HCT116 (cell line): ENCODE measurements around the gene ROCK2. TPM values are rescaled to one million over a fixed set of nuclear protein-coding genes. Genes with fewer than 3 reads are reported as not detected.

Experiments
- ATAC-seq: fragments of 200-7000 bp; cut with Tn5 transposase; 2 replicates; pipeline ENCODE4 v1.9.1; 2020; ENCODE audit warnings: mild to moderate bottlenecking, moderate library complexity
- BruUV-seq: library from RNA; stranded (reverse); fragments of 400-500 nt; replicated peaks from 2 replicates; lab custom pipeline; 2021; lab: Mats Ljungman, UMichigan
- CTCF ChIA-PET: fragments of 300-600 bp; sonication (Branson Sonifier 250); formaldehyde crosslinking; loops from one replicate; lab custom pipeline; 2021; ENCODE audit warnings: antibody characterized with exemption; lab: Charles Lee
- POLR2A ChIA-PET: fragments of 300-600, 350-600 bp; sonication (Branson Sonifier 250); formaldehyde crosslinking; loops from one replicate; lab custom pipeline; 2021; ENCODE audit warnings: antibody characterized with exemption; lab: Charles Lee
- RAD21 ChIA-PET, 2 experiments: fragments of 300-600 bp; sonication (Branson Sonifier 250); formaldehyde crosslinking; loops; one replicate each; lab custom pipeline; 2023; ENCODE audit warnings: low total read pairs in 2 of 2; ENCODE audit not compliant: uncharacterized antibody in 2 of 2, unreplicated experiment in 2 of 2, low non-redundant PET in 1 of 2; lab: Charles Lee
- DNase-seq: peaks from one replicate; pipeline ENCODE4 v3.0.0-alpha.2; 2010; ENCODE audit warnings: low read depth, low spot score
- H2AFZ ChIP-seq: fragments of 200-600 bp; shearing (Covaris generic), sonication (generic); 2 replicates; pipeline ENCODE4 v1.6.1; 2017; ENCODE audit warnings: low read depth, mixed run types, mixed read lengths, antibody characterized with exemption, low read length; ENCODE audit not compliant: poor library complexity, severe bottlenecking
- H3K27ac ChIP-seq: 2 replicates; pipeline ENCODE4 v1.5.1; 2012; ENCODE audit warnings: low read depth, low read length
- H3K27me3 ChIP-seq: fragments of 200-600 bp; sonication (generic); 2 replicates; pipeline ENCODE4 v1.6.1; 2016; ENCODE audit warnings: mixed run types, low read length, mixed read lengths; ENCODE audit not compliant: insufficient read depth
- H3K36me3 ChIP-seq, 2 experiments: fragments of 200-500 bp in 1 of 2; fragments of 200-600 bp in 1 of 2; sonication (Bioruptor generic) in 1 of 2; sonication (generic) in 1 of 2; 2 replicates each; pipeline versions ENCODE4 v1.5.1 to v1.6.1; 2014 to 2016; ENCODE audit warnings: low read length in 2 of 2, inconsistent platforms in 1 of 2, mixed read lengths in 1 of 2, mixed run types in 1 of 2; ENCODE audit not compliant: insufficient read depth in 2 of 2, control insufficient read depth in 1 of 2
- H3K4me1 ChIP-seq, 2 experiments: fragments of 200-600 bp in 1 of 2; sonication (generic) in 1 of 2; 2 replicates each; pipeline versions ENCODE4 v1.5.1 to v1.6.1; 2012 to 2017; ENCODE audit warnings: low read length in 2 of 2, inconsistent platforms in 1 of 2, mild to moderate bottlenecking in 1 of 2, mixed read lengths in 1 of 2, mixed run types in 1 of 2, moderate library complexity in 1 of 2; ENCODE audit not compliant: insufficient read depth in 2 of 2, control insufficient read depth in 1 of 2
- H3K4me2 ChIP-seq: fragments of 200-600 bp; sonication (generic); 2 replicates; pipeline ENCODE4 v1.6.1; 2017; ENCODE audit warnings: mixed run types, low read length, mixed read lengths
- H3K4me3 ChIP-seq, 2 experiments: fragments of 200-600 bp in 1 of 2; sonication (generic) in 1 of 2; replicated peaks in 1 of 2; 2 replicates each; pipeline ENCODE4 v1.5.1; 2011 to 2016; ENCODE audit warnings: low read length in 2 of 2, control low read depth in 1 of 2, low read depth in 1 of 2, mild to moderate bottlenecking in 1 of 2, mixed read lengths in 1 of 2, mixed run types in 1 of 2
- H3K79me2 ChIP-seq: fragments of 200-600 bp; sonication (generic); 2 replicates; pipeline ENCODE4 v1.6.1; 2017; ENCODE audit warnings: mild to moderate bottlenecking, mixed run types, low read length, moderate library complexity, mixed read lengths; ENCODE audit not compliant: insufficient read depth
- H3K9ac ChIP-seq: fragments of 200-600 bp; sonication (generic); 2 replicates; pipeline ENCODE4 v1.6.1; 2016; ENCODE audit warnings: low read length, mixed read lengths
- H3K9me2 ChIP-seq: fragments of 200-600 bp; sonication (generic), shearing (Covaris generic); 2 replicates; pipeline ENCODE4 v1.6.1; 2017; ENCODE audit warnings: mixed run types, mild to moderate bottlenecking, moderate library complexity; ENCODE audit not compliant: insufficient read depth
- H3K9me3 ChIP-seq, 2 experiments: fragments of 200-500 bp in 1 of 2; fragments of 200-600 bp in 1 of 2; sonication (Bioruptor generic) in 1 of 2; sonication (generic) in 1 of 2; 2 replicates each; pipeline ENCODE4 v1.6.1; 2014 to 2017; ENCODE audit warnings: low read length in 2 of 2, mixed read lengths in 2 of 2, inconsistent platforms in 1 of 2, low read depth in 1 of 2, mild to moderate bottlenecking in 1 of 2, mixed run types in 1 of 2, moderate library complexity in 1 of 2; ENCODE audit not compliant: control insufficient read depth in 1 of 2, insufficient read depth in 1 of 2
- H4K20me1 ChIP-seq: fragments of 200-600 bp; sonication (generic), shearing (Covaris generic); 2 replicates; pipeline ENCODE4 v1.6.1; 2017; ENCODE audit warnings: mixed run types, mild to moderate bottlenecking, moderate library complexity; ENCODE audit not compliant: insufficient read depth
- CEBPB ChIP-seq: IDR thresholded peaks from 2 replicates; pipeline ENCODE4 v1.6.1; 2012; ENCODE audit warnings: low read depth
- ELF1 ChIP-seq: IDR thresholded peaks from 2 replicates; pipeline ENCODE4 v1.6.1; 2012; ENCODE audit warnings: low read depth, borderline replicate concordance
- EZH2phosphoT487 ChIP-seq: fragments of 200-600 bp; IDR thresholded peaks from 2 replicates; pipeline ENCODE4 v1.6.1; 2018; ENCODE audit warnings: antibody characterized with exemption, borderline replicate concordance
- POLR2AphosphoS5 ChIP-seq: IDR thresholded peaks from 2 replicates; pipeline ENCODE4 v1.6.1; 2011; ENCODE audit warnings: mild to moderate bottlenecking, low read depth, low read length, moderate library complexity
- RAD21 ChIP-seq: IDR thresholded peaks from 2 replicates; pipeline ENCODE4 v1.6.1; 2012; ENCODE audit warnings: low read depth, mild to moderate bottlenecking
- YY1 ChIP-seq: IDR thresholded peaks from 2 replicates; pipeline ENCODE4 v1.6.1; 2011; ENCODE audit warnings: low read length, low read depth, moderate library complexity, mild to moderate bottlenecking; ENCODE audit not compliant: insufficient replicate concordance; ENCODE audit errors: extremely low read depth
- intact Hi-C: fragments of 100-400 bp; cut with micrococcal nuclease; formaldehyde crosslinking; loops from 2 replicates; pipeline ENCODE4 v1.10.0; 2022
- total RNA-seq: library from RNA; stranded (reverse); gene quantifications from one replicate; pipeline ENCODE4 v1.2.1, GENCODE V29; 2021; ENCODE audit not compliant: unreplicated experiment
- TF ChIP-seq, protein P1 (sequence below): IDR thresholded peaks from 2 replicates; pipeline ENCODE4 v1.6.1; 2011; ENCODE audit warnings: mild to moderate bottlenecking, low read length, moderate library complexity; ENCODE audit not compliant: insufficient replicate concordance; ENCODE audit errors: extremely low read depth
- TF ChIP-seq, protein P2 (sequence below): IDR thresholded peaks from 2 replicates; pipeline ENCODE4 v1.6.1; 2012; ENCODE audit warnings: low read depth

ROCK2 gene
- total RNA-seq, 1 experiment from 2014 or later, result 48.0 TPM

DNA sequence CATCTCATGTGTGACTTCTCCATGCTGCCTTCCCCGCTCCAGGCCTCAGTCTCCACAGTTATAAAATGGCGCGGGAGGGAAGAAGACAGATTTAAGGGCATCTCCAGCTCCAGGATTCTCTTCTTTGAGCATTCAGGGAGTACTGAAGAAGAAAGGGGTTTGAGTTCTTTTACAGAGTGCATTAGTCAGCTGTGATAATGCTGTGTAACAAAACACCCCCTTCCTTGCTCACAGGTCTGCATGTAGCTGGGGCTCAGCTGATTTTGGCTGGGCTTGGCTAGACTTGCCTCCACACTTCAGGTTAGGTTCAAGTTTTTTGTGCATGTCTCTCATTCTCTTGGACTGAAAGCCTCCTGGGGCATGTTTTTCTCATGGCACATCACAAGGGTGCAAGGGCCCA lies 197.2 kb downstream of the ROCK2 start:
- Histone ChIP-seq H4K20me1 (no peaks in the 10 kb centered on the region), H3K4me3 (no peak overlapping the region), H3K27ac (no peak overlapping the region), H3K79me2 (no peaks in the 10 kb centered on the region), H3K36me3 (no peaks in the 10 kb centered on the region), H3K9ac (no peak overlapping the region), H2AFZ (no peak overlapping the region), H3K27me3 (no peaks in the 10 kb centered on the region), H3K9me2 (no peaks in the 10 kb centered on the region), H3K4me2 (no peak overlapping the region), H3K4me1 (no peaks in the 10 kb centered on the region), H3K9me3 (no peaks in the 10 kb centered on the region)
- BruUV-seq, result no TSS peak
- ChIA-PET RAD21 (no interaction called here), CTCF (no interaction called here), POLR2A (no interaction called here)
- intact Hi-C loops, result no loop called here
- TF ChIP-seq YY1 (no peak), CEBPB (no peak), RAD21 (no peak), ELF1 (no peak), EZH2phosphoT487 (no peak), POLR2AphosphoS5 (no peak)
- TF ChIP-seq, protein P1, sequence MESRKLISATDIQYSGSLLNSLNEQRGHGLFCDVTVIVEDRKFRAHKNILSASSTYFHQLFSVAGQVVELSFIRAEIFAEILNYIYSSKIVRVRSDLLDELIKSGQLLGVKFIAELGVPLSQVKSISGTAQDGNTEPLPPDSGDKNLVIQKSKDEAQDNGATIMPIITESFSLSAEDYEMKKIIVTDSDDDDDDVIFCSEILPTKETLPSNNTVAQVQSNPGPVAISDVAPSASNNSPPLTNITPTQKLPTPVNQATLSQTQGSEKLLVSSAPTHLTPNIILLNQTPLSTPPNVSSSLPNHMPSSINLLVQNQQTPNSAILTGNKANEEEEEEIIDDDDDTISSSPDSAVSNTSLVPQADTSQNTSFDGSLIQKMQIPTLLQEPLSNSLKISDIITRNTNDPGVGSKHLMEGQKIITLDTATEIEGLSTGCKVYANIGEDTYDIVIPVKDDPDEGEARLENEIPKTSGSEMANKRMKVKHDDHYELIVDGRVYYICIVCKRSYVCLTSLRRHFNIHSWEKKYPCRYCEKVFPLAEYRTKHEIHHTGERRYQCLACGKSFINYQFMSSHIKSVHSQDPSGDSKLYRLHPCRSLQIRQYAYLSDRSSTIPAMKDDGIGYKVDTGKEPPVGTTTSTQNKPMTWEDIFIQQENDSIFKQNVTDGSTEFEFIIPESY, result no peak
- TF ChIP-seq, protein P2, sequence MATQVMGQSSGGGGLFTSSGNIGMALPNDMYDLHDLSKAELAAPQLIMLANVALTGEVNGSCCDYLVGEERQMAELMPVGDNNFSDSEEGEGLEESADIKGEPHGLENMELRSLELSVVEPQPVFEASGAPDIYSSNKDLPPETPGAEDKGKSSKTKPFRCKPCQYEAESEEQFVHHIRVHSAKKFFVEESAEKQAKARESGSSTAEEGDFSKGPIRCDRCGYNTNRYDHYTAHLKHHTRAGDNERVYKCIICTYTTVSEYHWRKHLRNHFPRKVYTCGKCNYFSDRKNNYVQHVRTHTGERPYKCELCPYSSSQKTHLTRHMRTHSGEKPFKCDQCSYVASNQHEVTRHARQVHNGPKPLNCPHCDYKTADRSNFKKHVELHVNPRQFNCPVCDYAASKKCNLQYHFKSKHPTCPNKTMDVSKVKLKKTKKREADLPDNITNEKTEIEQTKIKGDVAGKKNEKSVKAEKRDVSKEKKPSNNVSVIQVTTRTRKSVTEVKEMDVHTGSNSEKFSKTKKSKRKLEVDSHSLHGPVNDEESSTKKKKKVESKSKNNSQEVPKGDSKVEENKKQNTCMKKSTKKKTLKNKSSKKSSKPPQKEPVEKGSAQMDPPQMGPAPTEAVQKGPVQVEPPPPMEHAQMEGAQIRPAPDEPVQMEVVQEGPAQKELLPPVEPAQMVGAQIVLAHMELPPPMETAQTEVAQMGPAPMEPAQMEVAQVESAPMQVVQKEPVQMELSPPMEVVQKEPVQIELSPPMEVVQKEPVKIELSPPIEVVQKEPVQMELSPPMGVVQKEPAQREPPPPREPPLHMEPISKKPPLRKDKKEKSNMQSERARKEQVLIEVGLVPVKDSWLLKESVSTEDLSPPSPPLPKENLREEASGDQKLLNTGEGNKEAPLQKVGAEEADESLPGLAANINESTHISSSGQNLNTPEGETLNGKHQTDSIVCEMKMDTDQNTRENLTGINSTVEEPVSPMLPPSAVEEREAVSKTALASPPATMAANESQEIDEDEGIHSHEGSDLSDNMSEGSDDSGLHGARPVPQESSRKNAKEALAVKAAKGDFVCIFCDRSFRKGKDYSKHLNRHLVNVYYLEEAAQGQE, result no peak
- no peak for DNase-seq
- no peak for ATAC-seq
